MM.1S (cell line): Measurements from ENCODE around the gene FCHO2.

ENCODE experiments used
- DNase-seq: peaks from one replicate; pipeline ENCODE4 v3.0.0-alpha.2; 2015
- H2AFZ ChIP-seq: fragments of 300-600 bp; sonication (generic); 2 replicates; pipeline ENCODE4 v1.6.0; 2016; ENCODE audit warnings: antibody characterized with exemption, low read length
- H3F3A ChIP-seq: fragments of 300-600 bp; sonication (generic); 2 replicates; pipeline ENCODE4 v1.6.1; 2016; ENCODE audit warnings: mild to moderate bottlenecking, antibody characterized with exemption, low read length, moderate library complexity, mixed read lengths; ENCODE audit not compliant: insufficient read depth
- H3K27ac ChIP-seq: fragments of 300-600 bp; sonication (generic); 2 replicates; pipeline ENCODE4 v1.5.1; 2016; ENCODE audit warnings: mild to moderate bottlenecking, low read length
- H3K27me3 ChIP-seq: fragments of 300-600 bp; sonication (generic); replicated peaks from 2 replicates; pipeline ENCODE4 v1.6.0; 2016; ENCODE audit warnings: low read length; ENCODE audit not compliant: insufficient read depth
- H3K36me3 ChIP-seq: fragments of 300-600 bp; sonication (generic); replicated peaks from 2 replicates; pipeline ENCODE4 v1.6.1; 2016; ENCODE audit warnings: mild to moderate bottlenecking, low read length, mixed read lengths; ENCODE audit not compliant: insufficient read depth
- H3K4me1 ChIP-seq: fragments of 300-600 bp; sonication (generic); 2 replicates; pipeline ENCODE4 v1.6.1; 2016; ENCODE audit warnings: low read length, mixed read lengths
- H3K4me2 ChIP-seq: fragments of 300-600 bp; sonication (generic); 2 replicates; pipeline ENCODE4 v1.6.0; 2016; ENCODE audit warnings: low read depth, low read length
- H3K4me3 ChIP-seq: fragments of 300-600 bp; sonication (generic); 2 replicates; pipeline ENCODE4 v1.5.1; 2016; ENCODE audit warnings: low read length, mixed read lengths
- H3K79me2 ChIP-seq: fragments of 300-600 bp; sonication (generic); 2 replicates; pipeline ENCODE4 v1.6.1; 2016; ENCODE audit warnings: mixed run types, low read length, mixed read lengths
- H3K9ac ChIP-seq: fragments of 300-600 bp; sonication (generic); 2 replicates; pipeline ENCODE4 v1.6.1; 2016; ENCODE audit warnings: low read length, mixed read lengths
- H3K9me2 ChIP-seq: fragments of 300-600 bp; sonication (generic); replicated peaks from 2 replicates; pipeline ENCODE4 v1.6.1; 2016; ENCODE audit warnings: mild to moderate bottlenecking, low read length, mixed read lengths; ENCODE audit not compliant: insufficient read depth
- H3K9me3 ChIP-seq: fragments of 300-600 bp; sonication (generic); replicated peaks from 2 replicates; pipeline ENCODE4 v1.6.1; 2016; ENCODE audit warnings: mild to moderate bottlenecking, low read length, mixed read lengths; ENCODE audit not compliant: insufficient read depth
- H4K20me1 ChIP-seq: fragments of 300-600 bp; sonication (generic); 2 replicates; pipeline ENCODE4 v1.6.1; 2016; ENCODE audit warnings: mild to moderate bottlenecking, low read length, moderate library complexity, mixed read lengths; ENCODE audit not compliant: insufficient read depth
- EZH2 ChIP-seq: fragments of 300-600 bp; sonication (generic); optimal IDR thresholded peaks from 2 replicates; pipeline ENCODE3; 2017; ENCODE audit warnings: low read depth, mild to moderate bottlenecking, antibody characterized with exemption, low read length, mixed read lengths
- EZH2phosphoT487 ChIP-seq: fragments of 300-600 bp; sonication (generic); IDR thresholded peaks from 2 replicates; pipeline ENCODE4 v1.6.1; 2018; ENCODE audit warnings: antibody characterized with exemption, low read length
- TF ChIP-seq, protein P1 (sequence below): fragments of 300-600 bp; sonication (generic); IDR thresholded peaks from 2 replicates; pipeline ENCODE4 v1.5.1; 2016; ENCODE audit warnings: antibody characterized with exemption, low read length, mixed read lengths

The FCHO2 gene

DNA sequence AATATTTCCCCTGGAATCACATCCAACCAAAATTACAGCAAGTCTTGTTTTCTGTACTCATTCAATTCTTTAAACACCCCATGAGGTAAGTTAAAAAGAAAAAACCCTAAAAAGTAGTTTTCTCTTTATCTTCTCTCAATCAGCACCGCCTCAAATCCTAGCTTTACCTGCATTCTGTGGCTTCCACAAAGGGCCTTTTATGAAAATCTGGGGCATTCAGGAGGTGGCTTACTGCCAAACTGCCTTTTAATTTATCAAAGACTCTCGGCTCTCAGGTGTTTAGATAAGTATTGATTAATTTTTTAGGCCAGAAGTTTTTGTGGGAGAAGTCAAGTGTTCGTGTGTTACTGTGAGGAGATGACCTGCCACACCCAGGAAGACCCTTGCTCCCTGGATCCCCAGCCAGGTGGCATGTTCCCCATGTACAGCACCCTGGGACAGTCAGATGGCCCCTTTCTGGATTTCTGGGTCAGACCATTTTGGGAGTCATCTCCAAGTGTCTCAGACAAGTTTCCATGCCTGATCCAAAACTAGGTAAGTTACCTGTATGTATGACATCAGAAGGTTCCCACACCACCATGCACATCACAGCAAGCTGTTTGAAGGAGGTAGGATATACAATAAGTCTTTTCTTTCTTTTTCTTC, 158.3 kb downstream of the FCHO2 start:
- no peak for DNase-seq
- no peak overlapping the region for H2AFZ ChIP-seq
- no peaks in the 10 kb centered on the region for H4K20me1 ChIP-seq
- no peak overlapping the region for H3K4me3 ChIP-seq
- no peaks in the 10 kb centered on the region for H3F3A ChIP-seq
- H3K4me1 ChIP-seq = 0 out of 2 replicates have a peak, but pooled peaks cover 2% of the 10 kb centered on the region
- H3K79me2 ChIP-seq = no peaks in the 10 kb centered on the region
- no peaks in the 10 kb centered on the region for H3K9me3 ChIP-seq
- H3K27ac ChIP-seq = no peak overlapping the region
- H3K9ac ChIP-seq = no peak overlapping the region
- peaks cover 12% of the 10 kb centered on the region; the same call in 1 of the 2 replicates for H3K27me3 ChIP-seq
- H3K9me2 ChIP-seq = no peaks in the 10 kb centered on the region
- TF ChIP-seq EZH2 = no peak
- no peak for TF ChIP-seq EZH2phosphoT487
- TF ChIP-seq, protein P1, sequence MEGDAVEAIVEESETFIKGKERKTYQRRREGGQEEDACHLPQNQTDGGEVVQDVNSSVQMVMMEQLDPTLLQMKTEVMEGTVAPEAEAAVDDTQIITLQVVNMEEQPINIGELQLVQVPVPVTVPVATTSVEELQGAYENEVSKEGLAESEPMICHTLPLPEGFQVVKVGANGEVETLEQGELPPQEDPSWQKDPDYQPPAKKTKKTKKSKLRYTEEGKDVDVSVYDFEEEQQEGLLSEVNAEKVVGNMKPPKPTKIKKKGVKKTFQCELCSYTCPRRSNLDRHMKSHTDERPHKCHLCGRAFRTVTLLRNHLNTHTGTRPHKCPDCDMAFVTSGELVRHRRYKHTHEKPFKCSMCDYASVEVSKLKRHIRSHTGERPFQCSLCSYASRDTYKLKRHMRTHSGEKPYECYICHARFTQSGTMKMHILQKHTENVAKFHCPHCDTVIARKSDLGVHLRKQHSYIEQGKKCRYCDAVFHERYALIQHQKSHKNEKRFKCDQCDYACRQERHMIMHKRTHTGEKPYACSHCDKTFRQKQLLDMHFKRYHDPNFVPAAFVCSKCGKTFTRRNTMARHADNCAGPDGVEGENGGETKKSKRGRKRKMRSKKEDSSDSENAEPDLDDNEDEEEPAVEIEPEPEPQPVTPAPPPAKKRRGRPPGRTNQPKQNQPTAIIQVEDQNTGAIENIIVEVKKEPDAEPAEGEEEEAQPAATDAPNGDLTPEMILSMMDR = no peak
- no peak overlapping the region for H3K4me2 ChIP-seq
- no peaks in the 10 kb centered on the region for H3K36me3 ChIP-seq

DNA sequence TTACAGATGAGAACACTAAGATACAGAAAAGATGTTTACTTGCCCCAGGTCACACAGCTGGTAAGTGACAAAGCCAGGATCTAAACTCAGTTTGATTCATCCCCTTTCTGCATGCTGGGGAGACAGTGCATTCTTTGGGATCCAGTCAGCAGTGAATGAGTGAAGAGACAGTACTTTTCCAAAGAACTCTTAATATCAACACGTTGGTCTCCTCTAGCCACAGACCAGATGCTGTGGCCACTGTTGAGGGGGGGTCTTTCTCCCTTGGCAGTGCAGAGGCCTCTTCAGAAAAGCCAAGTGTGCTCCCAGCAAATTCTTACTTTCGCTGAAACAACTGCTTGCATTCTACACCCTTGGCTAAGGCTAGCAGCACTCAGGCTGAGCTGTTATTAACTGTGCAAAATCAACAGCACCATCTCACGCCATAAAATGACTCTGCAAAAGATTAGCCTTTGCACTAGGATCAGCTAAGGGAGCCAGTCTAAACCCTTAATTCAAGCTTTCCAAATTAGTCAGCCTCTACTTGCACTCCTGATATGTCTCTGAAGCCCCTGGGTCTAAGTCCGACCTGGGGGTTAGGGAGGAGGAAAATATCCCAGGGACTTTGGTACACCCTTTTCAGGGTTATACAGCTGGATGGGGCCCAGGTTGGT, 159.7 kb downstream of the FCHO2 start:
- Histone ChIP-seq H3K4me3 (no peak overlapping the region), H3K9ac (no peak overlapping the region), H3K9me3 (no peaks in the 10 kb centered on the region), H3K79me2 (no peaks in the 10 kb centered on the region), H3F3A (no peaks in the 10 kb centered on the region), H3K27me3 (peaks cover 12% of the 10 kb centered on the region; the same call in 1 of the 2 replicates), H3K36me3 (no peaks in the 10 kb centered on the region), H3K4me1 (no peaks in the 10 kb centered on the region), H2AFZ (no peak overlapping the region), H3K4me2 (no peak overlapping the region), H4K20me1 (no peaks in the 10 kb centered on the region), H3K27ac (no peak overlapping the region), H3K9me2 (no peaks in the 10 kb centered on the region)
- TF ChIP-seq EZH2phosphoT487 = no peak
- TF ChIP-seq, protein P1 = no peak
- no peak for TF ChIP-seq EZH2
- no peak for DNase-seq

DNA sequence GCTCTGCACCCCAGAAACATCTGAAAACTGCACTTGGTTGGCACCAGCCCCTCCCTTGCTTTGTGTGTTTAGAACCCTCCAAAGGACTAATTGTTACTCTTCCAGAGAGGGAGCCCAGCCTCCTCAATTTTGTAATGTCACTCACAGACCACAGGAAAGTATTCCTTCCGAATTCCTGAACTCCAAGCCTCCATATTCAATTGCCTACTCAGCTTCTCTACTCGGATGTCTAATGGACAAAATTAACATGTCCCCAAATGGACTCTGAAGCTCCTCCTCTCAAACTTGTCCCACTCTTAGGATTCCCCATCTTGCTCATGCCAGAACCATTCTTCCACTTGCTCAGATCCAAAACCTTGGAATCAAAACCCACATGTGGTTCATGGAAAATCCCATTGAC, 160.7 kb downstream of the FCHO2 start:
- no peak for TF ChIP-seq EZH2
- TF ChIP-seq, protein P1 = no peak
- TF ChIP-seq EZH2phosphoT487 = no peak
- no peak overlapping the region for H3K27ac ChIP-seq

More for the DNA sequence above, 160.7 kb downstream of the FCHO2 start:
- no peak overlapping the region for H3K4me3 ChIP-seq
- no peaks in the 10 kb centered on the region for H3K9me3 ChIP-seq
- no peaks in the 10 kb centered on the region for H3K79me2 ChIP-seq
- no peaks in the 10 kb centered on the region for H3K9me2 ChIP-seq
- no peak for DNase-seq
- no peaks in the 10 kb centered on the region for H3F3A ChIP-seq
- no peaks in the 10 kb centered on the region for H4K20me1 ChIP-seq
- no peak overlapping the region for H3K4me2 ChIP-seq
- H3K9ac ChIP-seq = no peak overlapping the region
- H3K27me3 ChIP-seq = peaks cover 21% of the 10 kb centered on the region
- no peaks in the 10 kb centered on the region for H3K36me3 ChIP-seq
- no peaks in the 10 kb centered on the region for H3K4me1 ChIP-seq
- no peak overlapping the region for H2AFZ ChIP-seq
